GM21528 (cell line): Measurements from ENCODE around the gene DCDC1.

ENCODE experiments used
- ATAC-seq: cut with Tn5 transposase; IDR thresholded peaks from one replicate; pipeline ENCODE4 v1.9.1; 2021; ENCODE audit warnings: mild to moderate bottlenecking, moderate library complexity; ENCODE audit not compliant: unreplicated experiment, low FRiP score

DCDC1 gene

GRCh38 chr11:31237819-31238760 is 131.4 kb downstream of the DCDC1 start:
- ATAC-seq, result no peak

GRCh38 chr11:31236143-31236542 is 133.4 kb downstream of the DCDC1 start:
- no peak for ATAC-seq

GRCh38 chr11:31233425-31233824 is 136.1 kb downstream of the DCDC1 start:
- no peak for ATAC-seq

GRCh38 chr11:31231601-31232000 is 137.9 kb downstream of the DCDC1 start:
- no peak for ATAC-seq

DNA sequence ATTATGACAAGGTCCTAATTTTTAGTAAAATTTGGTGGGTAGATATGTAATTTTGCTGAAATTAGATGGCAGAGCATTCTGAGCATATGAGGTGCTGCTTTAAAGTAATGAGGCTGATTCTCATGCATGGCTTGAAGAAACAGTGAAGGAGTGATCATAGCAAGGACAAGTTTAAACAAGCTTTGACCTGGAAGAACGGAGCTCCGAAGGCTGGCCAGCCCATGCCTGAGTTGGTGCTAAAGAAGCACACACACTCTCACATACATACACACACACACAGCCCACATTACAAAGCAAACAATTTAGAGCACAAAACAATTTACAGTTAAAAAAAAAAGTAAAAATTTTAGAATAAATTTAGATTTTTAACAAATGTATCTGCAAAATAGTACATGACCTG is 150.7 kb downstream of the DCDC1 start:
- no peak for ATAC-seq

DNA sequence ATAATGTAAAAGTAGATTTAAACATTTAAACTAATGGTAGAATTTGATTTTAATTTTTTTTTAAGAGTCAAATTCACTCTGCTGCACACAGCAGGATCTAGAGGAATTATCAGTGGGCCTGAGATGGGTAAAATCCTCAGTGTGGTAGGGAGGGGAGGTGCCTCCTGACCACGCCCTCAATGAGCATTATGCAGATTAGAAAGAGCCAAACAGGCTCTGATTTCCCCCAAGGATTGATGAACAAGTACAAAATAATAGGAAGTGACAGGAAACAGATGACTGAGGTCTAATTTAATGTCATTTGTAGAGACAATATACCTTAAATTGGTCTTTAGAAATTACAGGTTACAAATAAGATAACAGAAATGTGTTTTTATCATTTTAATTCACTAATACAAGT is 155.2 kb downstream of the DCDC1 start:
- no peak for ATAC-seq

DNA sequence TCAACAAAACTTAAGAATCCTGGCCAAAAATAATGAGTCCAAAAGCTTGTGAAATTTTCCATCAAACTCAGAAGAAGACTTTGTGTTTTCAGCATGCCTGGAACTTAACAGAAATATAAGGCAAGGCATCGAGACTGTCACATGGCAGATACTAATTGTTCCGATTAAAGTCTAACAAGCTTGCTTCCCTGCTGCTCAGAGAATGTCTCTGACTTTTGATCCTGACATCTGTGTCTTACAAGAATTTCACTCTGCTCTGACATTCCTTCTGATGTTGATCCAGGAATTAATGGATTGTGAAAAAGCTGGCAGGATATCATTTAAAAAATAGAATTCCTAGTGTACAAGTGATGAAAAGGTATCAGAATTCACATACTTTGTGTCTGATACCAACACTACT is 170.2 kb downstream of the DCDC1 start:
- no peak for ATAC-seq

DNA sequence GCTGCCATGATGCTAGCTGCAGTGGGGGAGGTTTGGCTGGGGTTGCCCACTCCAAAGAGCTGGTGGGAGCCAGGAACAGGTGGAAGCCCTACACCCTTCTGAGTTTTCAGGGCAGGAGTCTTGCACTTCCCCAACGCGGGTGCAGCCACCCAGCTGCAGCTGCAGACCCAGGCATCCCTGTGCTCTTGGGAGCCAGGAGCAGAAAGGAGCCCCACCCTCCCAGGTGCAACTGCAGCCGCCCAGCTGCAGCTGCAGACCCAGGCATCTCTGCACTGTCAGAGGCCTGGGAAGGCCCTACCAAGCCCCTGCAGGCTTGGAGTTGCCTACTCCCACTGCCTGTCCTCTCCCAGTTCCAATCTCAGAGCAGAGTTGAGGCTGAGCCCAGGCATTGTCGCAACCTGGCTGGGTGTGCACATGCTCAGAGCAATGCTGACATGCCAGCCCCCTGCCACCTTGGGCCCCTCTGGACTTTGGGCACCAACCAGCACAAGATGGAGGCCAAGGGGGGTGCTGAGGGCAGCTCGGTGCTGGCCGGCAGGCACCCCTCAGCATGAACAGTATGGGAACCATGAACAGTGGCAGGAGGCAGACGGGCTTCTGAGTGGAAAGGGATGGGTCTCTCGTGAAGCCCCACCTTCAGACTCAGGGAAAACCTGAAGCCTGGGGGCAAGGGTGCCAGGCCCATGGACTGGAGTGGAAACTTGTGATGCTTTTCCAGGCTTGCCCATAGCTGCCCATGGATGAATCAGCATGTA is 195.4 kb downstream of the DCDC1 start:
- ATAC-seq, result no peak

- ATAC-seq, result no peak
Measured at GRCh38 chr11:31160504-31161422, 208.8 kb downstream of the DCDC1 start.

DNA sequence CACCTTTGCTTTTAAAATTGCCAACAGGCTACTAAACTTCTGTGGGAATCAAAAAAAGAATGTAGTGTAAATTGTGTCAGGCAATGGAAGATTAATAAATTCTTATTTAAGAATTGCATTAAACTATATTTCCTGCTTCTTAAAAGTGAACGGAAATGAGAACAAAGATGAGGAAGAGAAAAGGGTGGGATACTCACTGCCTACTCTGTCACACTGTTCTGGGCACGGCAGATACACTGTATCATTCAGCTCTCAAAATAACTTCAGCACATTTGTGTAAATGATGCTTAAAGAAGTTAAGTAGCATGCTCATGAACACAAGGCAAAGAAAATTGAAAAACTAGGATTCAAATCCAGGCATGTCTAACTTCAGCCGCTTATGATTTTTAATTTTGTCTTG is 218.7 kb downstream of the DCDC1 start:
- ATAC-seq, result no peak

- ATAC-seq, result no peak
Measured at GRCh38 chr11:31150011-31150410, 219.5 kb downstream of the DCDC1 start.

- no peak for ATAC-seq
Measured at GRCh38 chr11:31141789-31142188, 227.8 kb downstream of the DCDC1 start.

- ATAC-seq, result no peak
Measured at GRCh38 chr11:31139479-31139878, 230.1 kb downstream of the DCDC1 start.

DNA sequence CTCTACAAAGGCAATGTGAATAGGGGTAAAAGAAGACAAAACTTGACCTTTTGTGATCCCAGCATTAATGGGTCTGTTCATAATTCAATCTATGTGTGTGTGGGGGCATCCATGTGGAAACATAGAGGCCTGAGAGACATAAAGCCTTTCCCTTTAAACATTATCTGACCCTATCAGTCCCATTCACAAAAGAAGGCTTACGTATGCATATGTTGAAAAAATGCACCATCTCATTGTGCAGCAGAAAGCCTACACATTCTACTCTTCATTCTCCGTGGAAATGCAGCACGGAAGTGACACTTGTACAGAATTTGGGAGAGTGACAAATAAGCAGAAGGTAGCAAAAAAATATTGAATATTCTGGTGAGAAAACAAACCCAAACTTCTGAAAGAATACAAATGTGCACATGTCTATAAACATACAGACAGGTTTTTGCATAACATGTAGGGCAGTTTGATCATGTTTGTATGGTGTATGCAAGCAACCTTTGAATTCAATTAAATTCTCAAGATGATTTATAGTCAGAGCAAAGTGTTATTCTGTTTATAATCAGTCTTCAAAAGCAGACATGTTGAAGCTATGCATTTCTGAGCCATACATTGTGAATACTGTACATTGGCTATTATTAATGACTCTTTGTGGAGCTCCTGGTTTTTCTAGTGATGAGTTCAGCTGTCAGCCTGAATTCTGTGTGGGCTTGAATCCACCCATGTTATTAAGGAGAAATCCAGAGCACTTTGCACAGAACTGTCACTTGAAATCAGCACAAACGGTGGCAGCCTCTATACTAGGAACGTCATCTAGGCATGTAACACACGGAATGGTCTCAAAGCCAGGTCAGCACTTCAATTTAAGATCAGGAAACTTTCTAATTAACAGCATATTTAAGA is 236.8 kb downstream of the DCDC1 start:
- no peak for ATAC-seq

GRCh38 chr11:31131760-31132159 is 237.8 kb downstream of the DCDC1 start:
- no peak for ATAC-seq

DNA sequence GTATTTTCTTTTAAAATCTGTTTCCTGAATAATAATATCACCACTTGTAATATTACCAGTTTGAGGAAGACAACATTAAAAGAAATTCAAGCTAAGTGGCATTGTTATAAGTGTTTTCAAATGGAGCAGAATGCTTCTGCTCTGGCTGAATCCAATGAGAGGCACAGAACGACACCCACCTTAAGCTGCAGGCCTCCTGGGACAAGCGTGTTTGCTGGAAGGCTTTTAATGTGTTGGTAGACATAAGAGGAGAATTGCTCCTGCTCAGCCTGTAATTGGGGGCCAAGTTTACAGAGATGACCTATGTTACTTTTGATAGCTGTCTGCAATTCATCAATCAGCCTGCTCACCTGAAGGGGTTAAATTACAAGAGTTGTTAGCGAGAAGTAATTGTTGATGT is 242.2 kb downstream of the DCDC1 start:
- no peak for ATAC-seq

DNA sequence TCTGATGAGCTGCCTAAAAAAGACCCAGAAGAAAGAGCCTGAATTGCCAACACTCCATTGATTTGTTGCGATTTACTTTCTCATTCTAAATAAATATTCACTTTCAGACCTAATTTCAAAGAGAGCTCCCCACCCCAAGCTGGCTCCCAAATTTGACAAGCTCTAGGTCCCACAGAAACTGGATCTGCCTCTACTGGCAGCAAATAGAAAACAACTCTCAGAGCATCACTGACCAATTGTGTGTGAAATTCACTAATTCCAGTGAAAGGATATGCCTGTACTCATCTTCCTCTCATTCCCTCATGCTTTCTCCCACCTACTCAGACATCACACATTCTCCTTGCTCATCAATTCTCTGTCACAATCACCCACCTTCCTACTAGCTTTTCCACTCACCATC is 249.1 kb downstream of the DCDC1 start:
- no peak for ATAC-seq

- no peak for ATAC-seq
Measured at GRCh38 chr11:31118566-31118965, 251.0 kb downstream of the DCDC1 start.

DNA sequence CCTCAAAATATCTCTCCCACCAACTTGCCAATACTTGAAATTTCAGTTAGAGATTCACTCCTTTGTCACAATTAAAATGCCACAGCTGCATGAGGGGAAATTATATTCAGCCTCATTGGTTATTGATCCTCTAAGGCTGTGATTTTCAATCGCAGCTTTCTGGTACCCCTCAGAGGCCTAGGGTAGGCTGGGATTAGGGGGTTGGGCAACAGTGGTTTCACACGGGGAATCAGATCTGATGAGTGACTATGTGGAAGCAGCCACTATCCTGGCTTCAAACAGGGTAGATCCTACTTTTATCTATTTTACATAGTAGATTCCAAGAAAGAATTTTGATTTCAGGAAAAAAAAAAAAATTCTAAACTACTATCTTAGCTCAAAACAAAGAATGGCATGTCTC is 252.5 kb downstream of the DCDC1 start:
- no peak for ATAC-seq

GRCh38 chr11:31114442-31114841 is 255.1 kb downstream of the DCDC1 start:
- ATAC-seq, result no peak
